Activated T-helper 1 cell treated with anti-CD3 and anti-CD28 coated beads, Interleukin-12 subunit alpha, Interleukin-12 subunit beta, Interleukin-2, Interleukin-4 antibody, amounts not matched to agents 30 ng/mL and 10 ng/mL and 1 ng/mL, durations not matched to agents 14 hours and 24 hours and 36 hours (primary cell): ENCODE data around the gene LPCAT3. TPM values are rescaled to one million over a fixed set of nuclear protein-coding genes. Genes with fewer than 3 reads are reported as not detected.
A peak's percentile ranks its signal among the peaks of the same experiment; 100 is the strongest.

ENCODE experiments used
- DNase-seq: peaks from one replicate; pipeline ENCODE4 v3.0.0; 2021; ENCODE audit warnings: low spot score
- H3K27ac Mint-ChIP-seq: one replicate; pipeline ENCODE4 v1.8.0; 2021; ENCODE audit warnings: mild to moderate bottlenecking, mixed read lengths
- H3K27me3 Mint-ChIP-seq: one replicate; pipeline ENCODE4 v1.8.0; 2022; ENCODE audit warnings: mild to moderate bottlenecking, moderate library complexity, mixed read lengths; ENCODE audit not compliant: insufficient read depth
- H3K36me3 Mint-ChIP-seq: one replicate; pipeline ENCODE4 v1.8.0; 2021; ENCODE audit warnings: low read depth, mixed read lengths
- H3K4me1 Mint-ChIP-seq: one replicate; pipeline ENCODE4 v1.8.0; 2021; ENCODE audit warnings: low read depth, mixed read lengths
- H3K4me3 Mint-ChIP-seq: one replicate; pipeline ENCODE4 v1.8.0; 2021; ENCODE audit warnings: mild to moderate bottlenecking, moderate library complexity, mixed read lengths
- H3K9me3 Mint-ChIP-seq: one replicate; pipeline ENCODE4 v1.8.0; 2021; ENCODE audit warnings: mixed read lengths
- intact Hi-C: fragments of 100-400 bp; cut with micrococcal nuclease; formaldehyde crosslinking; loops from one replicate; pipeline ENCODE4 v1.15.1; 2024
- total RNA-seq: library from RNA; stranded (reverse); gene quantifications from 2 replicates; pipeline ENCODE4 v1.2.3, GENCODE V29; 2022

LPCAT3 gene
- total RNA-seq, 1 donor from 2014 or later: 30.0 TPM

- Mint-ChIP-seq H3K4me3 (peak overlapping the region; percentile 93), H3K36me3 (peaks cover 18% of the 10 kb centered on the region), H3K9me3 (no peaks in the 10 kb centered on the region), H3K27ac (peak overlapping the region; percentile 84), H3K4me1 (peaks cover 63% of the 10 kb centered on the region), H3K27me3 (peaks cover 3% of the 10 kb centered on the region)
- intact Hi-C loops: no loop called here
- no peak for DNase-seq
These were observed 88.5 kb downstream of the LPCAT3 start for GRCh38 chr12:6929466-6930452.

- H3K4me1 Mint-ChIP-seq: peaks cover 64% of the 10 kb centered on the region
- peaks cover 3% of the 10 kb centered on the region for H3K27me3 Mint-ChIP-seq
- peaks cover 14% of the 10 kb centered on the region for H3K36me3 Mint-ChIP-seq
- no peak for DNase-seq
- H3K9me3 Mint-ChIP-seq: no peaks in the 10 kb centered on the region
- intact Hi-C loops: no loop called here
- H3K27ac Mint-ChIP-seq: peak overlapping the region; percentile 84
- H3K4me3 Mint-ChIP-seq: peak overlapping the region; percentile 93
These were observed 89.4 kb downstream of the LPCAT3 start for GRCh38 chr12:6928703-6929407.

GRCh38 chr12:6928022-6928702 is 90.1 kb downstream of the LPCAT3 start:
- Mint-ChIP-seq H3K4me3 (peak overlapping the region; percentile 93), H3K4me1 (peaks cover 62% of the 10 kb centered on the region), H3K27me3 (peaks cover 3% of the 10 kb centered on the region), H3K27ac (peak overlapping the region; percentile 77), H3K36me3 (peaks cover 10% of the 10 kb centered on the region), H3K9me3 (no peaks in the 10 kb centered on the region)
- no peak for DNase-seq
- intact Hi-C loops: no loop called here

- H3K36me3 Mint-ChIP-seq: peaks cover 15% of the 10 kb centered on the region
- peak within 1 kb of the TSS; percentile 93 for H3K4me3 Mint-ChIP-seq
- H3K9me3 Mint-ChIP-seq: no peaks in the 10 kb centered on the region
- H3K27me3 Mint-ChIP-seq: peaks cover 3% of the 10 kb centered on the region
- peaks cover 56% of the 10 kb centered on the region for H3K4me1 Mint-ChIP-seq
- H3K27ac Mint-ChIP-seq: peak within 1 kb of the TSS; percentile 94
- intact Hi-C loops: no loop called here
- peak; percentile 36 for DNase-seq
These were observed 90.8 kb downstream of the LPCAT3 start, which contains the start of gene ATN1 for GRCh38 chr12:6927379-6928021. TSS of gene ATN1 (plus strand) at chr12:6927959. CDS start at chr12:6934002, 6,043 bp downstream.

Other genes starting within 250 kb of the LPCAT3 start
- 268 and 275 TPM in 2 replicates for gene LAG3, start 246.0 kb downstream of the LPCAT3 start, total RNA-seq
- 311 TPM in 2 replicates for gene CD4, start 228.9 kb downstream of the LPCAT3 start, total RNA-seq
- gene GPR162, start 196.7 kb downstream of the LPCAT3 start, total RNA-seq: 0.29 and 0.32 TPM in 2 replicates
- 3.5 and 4.0 TPM in 2 replicates for gene P3H3, start 190.1 kb downstream of the LPCAT3 start, total RNA-seq
- 1.6 and 1.7 TPM in 2 replicates for gene GNB3, start 177.6 kb downstream of the LPCAT3 start, total RNA-seq
- 27.2 and 32.5 TPM in 2 replicates for gene CDCA3, start 167.2 kb downstream of the LPCAT3 start, total RNA-seq
- 116 and 127 TPM in 2 replicates for gene USP5, start 166.3 kb downstream of the LPCAT3 start, total RNA-seq
- 1,427 and 1,438 TPM in 2 replicates for gene TPI1, start 150.9 kb downstream of the LPCAT3 start, total RNA-seq
- 3.4 and 4.7 TPM in 2 replicates for gene SPSB2, start 145.2 kb downstream of the LPCAT3 start, total RNA-seq
- gene LRRC23, start 113.7 kb downstream of the LPCAT3 start, total RNA-seq: 5.3 and 5.6 TPM in 2 replicates
- 147 and 156 TPM in 2 replicates for gene ENO2, start 103.9 kb downstream of the LPCAT3 start, total RNA-seq
- gene ATN1, start 90.5 kb downstream of the LPCAT3 start, total RNA-seq: 70.8 and 71.2 TPM in 2 replicates
- not detected in 2 replicates for gene RNU7-1, start 74.7 kb downstream of the LPCAT3 start, total RNA-seq
- 190 and 197 TPM in 2 replicates for gene C12orf57, start 74.5 kb downstream of the LPCAT3 start, total RNA-seq
- 332 and 341 TPM in 2 replicates for gene PTPN6, start 67.1 kb downstream of the LPCAT3 start, total RNA-seq
- 456 and 469 TPM in 2 replicates for gene PHB2, start 47.8 kb downstream of the LPCAT3 start, total RNA-seq
- 132 and 134 TPM in 2 replicates for gene EMG1, start 47.6 kb downstream of the LPCAT3 start, total RNA-seq
- gene C1S, start 42.2 kb upstream of the LPCAT3 start, total RNA-seq: 1.6 and 2.4 TPM in 2 replicates
- 1.7 and 2.0 TPM in 2 replicates for gene C1R, start 74.0 kb upstream of the LPCAT3 start, total RNA-seq
- 21.5 and 21.8 TPM in 2 replicates for gene C1RL, start 90.7 kb upstream of the LPCAT3 start, total RNA-seq
- gene RBP5, start 110.4 kb upstream of the LPCAT3 start, total RNA-seq: 0.51 TPM in 1 of 2 replicates, not detected in the other
- gene CLSTN3, start 111.9 kb upstream of the LPCAT3 start, total RNA-seq: 48.5 and 50.8 TPM in 2 replicates
- gene PEX5, start 171.2 kb upstream of the LPCAT3 start, total RNA-seq: 39.9 and 42.4 TPM in 2 replicates